CD4-positive, alpha-beta T cell treated with Interleukin-6 for 4 hours (primary cell): ENCODE data around the gene PUS1.
A peak's percentile ranks its signal among the peaks of the same experiment; 100 is the strongest.
"Not testable (repeated sequence)": the region's sequence is repeated elsewhere in the genome, so short reads cannot be mapped to it uniquely, and the experiment has no call there.

Experiments
- DNase-seq: peaks from one replicate; pipeline ENCODE4 v3.0.0-alpha.2; 2020; ENCODE audit warnings: mixed read lengths

The PUS1 gene

DNA sequence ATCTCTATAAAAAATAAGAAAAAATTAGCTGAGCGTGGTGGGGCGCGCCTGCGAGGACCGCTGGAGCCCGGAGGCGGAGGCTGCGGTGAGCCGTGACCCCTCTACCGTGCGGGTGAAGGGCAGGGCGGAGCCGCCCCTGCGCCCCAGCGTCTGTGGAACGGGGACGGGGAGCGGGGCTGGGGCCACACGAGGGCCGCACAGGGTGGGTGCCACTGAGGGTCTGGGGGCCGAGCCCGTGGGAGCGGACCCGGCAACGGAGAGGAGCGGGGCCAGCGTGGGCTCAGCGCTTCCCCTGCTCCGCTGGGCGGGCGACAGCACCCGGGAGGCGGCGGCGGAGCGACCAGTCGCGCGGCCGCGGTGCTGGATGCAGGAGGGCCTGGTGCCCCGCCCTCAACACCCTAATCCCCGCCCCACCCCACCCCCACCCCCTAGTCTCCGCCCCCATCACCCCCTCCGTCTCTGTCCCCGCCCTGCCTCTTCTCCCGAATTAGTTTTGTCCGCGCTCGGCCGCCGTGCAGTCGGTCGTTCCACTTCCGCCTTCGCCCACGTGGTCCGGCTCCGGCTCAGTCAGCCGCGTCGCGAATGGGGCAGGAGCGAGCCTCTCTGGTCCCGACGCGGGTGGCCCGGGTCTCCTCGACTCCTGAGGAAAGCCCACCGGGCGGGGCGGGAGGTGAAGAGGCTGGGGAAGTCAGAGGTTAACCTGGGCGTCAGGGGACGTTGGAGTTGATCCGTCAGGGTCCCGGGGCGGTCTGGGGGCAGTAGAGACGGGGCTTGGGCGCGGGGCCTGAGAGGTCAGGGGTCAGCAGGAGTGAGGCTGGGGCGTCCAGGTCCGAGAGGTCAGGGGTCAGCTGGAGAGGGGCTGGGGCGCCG is at the start of gene PUS1:
PUS1 (plus strand) TSS at position 566 of the 870 bp plus-strand sequence. CDS start 447 bp downstream, outside the sequence.
- peak; percentile 94 for DNase-seq

DNA sequence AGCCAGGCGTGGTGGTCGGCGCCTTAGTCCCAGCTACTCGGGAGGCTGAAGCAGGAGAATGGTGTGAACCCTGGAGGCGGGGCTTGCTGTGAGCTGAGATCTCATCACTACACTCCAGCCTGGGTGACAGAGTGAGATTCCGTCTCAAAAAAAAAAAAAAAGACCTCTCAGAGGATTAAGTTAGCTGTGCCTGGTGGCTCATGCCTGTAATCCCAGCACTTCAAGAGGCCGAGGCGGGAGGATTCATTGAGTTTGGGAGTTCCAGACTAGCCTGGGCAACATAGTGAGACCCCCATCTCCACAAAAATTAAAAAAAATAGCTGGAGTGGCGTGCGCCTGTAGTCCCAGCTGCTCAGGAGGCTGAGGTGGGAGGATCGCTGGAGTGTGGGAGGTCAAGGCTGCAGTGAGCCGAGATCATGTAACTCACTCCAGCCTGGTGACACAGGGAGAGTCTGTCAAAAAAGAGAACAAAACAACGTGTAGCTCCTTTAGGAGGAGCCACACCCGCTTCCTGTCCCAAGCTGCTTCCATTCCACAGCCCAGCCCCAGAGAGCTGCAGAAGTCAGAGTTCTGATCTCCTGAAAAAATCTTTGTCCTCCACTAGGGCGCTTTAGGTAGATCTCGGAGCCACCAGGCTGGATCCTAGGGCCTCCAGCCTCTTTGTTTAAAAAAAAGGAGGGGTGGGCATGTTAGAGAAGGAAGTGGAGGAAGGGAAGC is 46.1 kb upstream of the PUS1 start:
- no peak for DNase-seq

DNA sequence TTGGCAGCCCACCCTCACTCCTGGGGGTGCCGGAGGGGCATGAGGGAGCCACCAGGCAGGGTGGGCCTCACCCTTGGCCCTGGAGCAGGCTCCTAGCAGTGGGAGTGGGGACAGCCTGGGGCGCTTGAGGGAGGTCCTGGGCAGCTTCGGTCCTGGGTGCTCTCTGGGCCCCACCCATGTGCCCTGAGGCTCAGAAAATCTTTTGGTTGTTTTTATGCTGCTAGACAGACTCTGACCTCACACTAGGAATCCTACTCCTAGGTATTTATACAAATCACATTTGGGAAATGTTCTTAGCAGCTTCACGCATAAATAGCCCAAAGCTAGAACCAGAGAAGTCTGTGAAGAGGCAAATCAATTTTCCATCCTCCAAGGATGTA is 45.6 kb upstream of the PUS1 start:
- no peak for DNase-seq

DNA sequence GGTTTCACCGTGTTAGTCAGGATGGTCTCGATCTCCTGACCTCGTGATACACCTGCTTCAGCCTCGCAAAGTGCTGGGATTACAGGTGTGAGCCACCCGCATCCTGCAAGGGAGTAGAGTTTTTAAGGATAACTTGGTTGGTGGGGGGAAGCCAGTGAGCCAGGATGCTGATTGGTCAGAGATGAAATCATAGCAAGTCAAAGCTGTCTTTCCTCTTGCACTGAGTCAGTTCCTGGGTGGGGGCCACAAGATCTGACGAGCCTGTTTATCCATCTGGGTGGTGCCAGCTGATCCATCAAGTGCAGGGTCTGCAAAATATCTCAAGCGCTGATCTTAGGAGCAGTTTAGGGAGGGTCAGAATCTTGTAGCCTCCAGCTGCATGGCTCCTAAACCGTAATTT is 44.0 kb upstream of the PUS1 start:
- not testable (repeated sequence) for DNase-seq

DNA sequence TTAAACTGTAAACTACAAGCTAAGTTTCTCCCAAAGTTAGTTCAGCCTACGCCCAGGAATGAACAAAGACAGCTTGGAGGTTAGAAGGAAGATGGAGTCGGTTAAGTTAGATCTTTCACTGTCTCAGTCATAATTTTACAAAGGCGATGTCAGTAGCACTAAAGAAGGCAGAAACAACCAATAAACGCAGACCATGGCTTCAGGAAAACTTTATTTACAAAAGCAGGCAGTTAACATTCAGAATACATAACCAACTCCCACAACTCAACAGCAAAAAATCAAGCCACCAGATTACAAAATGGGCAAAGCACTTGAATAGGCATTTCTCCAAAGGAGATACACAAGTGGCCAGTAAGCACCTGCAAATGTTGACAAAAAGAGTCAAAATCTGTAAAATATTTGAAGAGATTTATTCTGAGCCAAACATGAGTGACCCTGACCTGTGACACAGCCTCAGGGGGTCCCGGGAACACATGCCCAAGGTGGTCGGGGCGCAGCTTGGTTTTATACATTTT is 43.5 kb upstream of the PUS1 start:
- no peak for DNase-seq

DNA sequence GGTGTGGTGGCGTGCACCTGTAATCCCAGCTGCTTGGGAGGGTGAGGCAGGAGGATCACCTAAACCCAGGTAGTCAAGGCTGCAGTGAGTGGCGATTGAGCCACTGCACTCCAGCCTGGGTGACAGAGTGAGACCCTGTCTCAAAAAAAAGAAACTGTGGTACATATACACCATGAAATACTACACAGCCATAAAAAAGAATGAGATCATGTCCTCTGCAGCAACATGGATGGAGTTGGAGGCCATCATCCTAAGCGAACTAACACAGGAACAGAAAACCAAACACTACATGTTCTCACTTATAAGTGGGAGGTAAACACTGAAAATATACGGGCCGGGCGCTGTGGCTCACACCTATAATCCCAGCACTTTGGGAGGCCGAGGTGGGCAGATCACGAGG is 37.4 kb upstream of the PUS1 start:
- DNase-seq = not testable (repeated sequence)

DNA sequence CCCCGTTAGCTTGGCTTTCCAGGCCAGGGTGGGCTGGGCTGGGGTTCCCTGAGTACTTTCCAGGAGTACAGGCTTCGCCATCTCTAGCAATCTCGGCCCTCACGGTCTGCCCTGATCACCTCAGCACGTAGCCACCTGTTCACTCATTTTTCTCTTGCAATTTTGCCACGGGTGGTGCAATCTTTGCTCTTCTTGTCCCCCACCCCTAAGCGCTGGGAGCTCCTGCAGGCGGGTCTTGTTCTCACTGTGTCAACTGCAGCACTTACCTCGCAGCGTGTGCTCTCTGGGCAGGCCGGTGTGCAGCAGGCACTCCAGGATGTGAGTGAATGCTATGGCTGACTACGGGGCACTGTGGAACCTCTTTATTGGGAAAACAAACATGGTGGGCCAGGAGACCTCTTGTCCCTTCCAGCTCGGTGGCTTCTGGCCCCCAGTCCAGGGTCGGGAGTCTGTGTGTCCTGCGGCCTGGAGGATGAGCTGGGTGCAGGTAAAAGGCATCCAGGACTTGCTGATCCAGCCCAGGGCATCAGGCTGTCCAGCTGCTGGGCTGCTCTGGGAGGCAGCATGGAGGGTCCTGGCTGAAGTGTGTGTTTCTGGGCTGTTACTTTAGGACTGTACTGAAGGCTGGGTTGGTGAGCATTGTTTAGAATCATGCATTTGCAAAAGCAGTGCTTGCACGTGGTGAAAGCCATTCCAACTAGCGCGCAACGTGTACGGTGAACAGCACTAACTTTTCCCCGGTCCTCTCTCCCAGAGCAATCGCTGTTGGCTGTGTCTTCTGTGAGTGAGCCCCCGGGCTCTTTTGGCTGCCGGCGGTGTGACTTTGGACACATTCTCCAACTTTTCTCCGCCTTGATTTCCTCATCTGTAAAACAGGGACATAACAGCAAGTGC is 36.1 kb upstream of the PUS1 start:
- no peak for DNase-seq

DNA sequence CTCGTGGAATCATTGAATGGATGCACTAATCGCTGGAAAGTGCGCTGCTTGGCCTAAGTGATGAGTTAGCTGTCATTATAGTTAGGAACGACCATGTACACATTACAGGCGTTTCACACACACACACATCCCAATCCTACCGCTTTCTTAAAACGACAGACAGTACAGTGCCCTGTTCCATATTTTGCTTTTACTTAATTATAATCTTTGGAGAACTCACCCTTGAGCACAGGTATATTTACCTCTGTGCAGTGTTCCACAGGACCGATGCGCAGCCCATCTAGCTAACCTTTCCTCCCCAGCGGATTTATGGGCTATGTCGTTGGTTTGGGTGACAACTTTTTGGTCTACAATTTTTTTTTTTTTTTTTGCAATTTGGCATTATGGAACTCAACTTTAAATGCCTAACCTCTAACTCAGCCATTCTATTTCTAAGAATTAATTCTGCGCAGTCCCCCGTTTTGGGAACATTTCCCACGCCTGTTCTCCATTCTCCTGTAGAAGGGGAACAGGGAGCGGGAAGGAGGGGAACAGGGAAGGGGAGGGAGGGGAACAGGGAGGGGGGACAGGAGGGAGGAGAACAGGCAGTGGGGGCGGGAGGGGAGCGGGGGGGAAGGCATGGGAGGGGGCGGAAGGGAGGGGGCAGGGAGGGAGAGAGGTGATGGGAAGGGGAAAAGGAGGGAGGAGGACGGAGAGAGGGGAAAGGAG is 35.3 kb upstream of the PUS1 start:
- DNase-seq = no peak

DNA sequence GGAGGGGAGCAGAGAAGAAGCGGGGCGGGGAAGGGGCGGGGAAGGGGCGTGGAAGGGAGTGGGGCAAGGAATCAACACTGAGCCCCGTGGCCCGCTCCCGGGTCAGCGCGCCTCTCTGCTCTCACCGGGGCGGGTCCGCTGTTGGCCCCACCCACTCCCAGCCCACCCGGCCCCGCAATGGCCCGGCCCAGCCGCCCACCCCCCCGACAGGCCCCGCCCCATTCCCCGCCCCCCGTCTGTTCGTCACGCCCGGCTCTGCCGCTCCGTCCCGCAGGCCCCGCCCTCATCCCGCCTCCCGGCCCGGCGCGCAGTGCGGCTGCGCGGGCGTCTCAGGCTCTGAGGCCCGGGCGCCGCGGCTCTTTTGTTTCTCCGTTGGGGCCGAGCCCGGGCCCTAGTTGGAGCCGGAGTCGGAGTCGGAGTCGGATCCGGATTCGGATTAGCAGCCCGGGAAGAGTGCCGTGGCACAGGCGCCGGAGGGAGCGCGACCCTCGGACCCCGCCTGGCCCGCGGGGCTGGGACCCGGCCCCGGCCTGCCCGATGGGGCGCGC is 34.7 kb upstream of the PUS1 start, which contains the start of gene ULK1:
ULK1 (plus strand) TSS at position 310 of the 548 bp plus-strand sequence. CDS start 380 bp downstream, outside the sequence.
- DNase-seq = peak; percentile 95

DNA sequence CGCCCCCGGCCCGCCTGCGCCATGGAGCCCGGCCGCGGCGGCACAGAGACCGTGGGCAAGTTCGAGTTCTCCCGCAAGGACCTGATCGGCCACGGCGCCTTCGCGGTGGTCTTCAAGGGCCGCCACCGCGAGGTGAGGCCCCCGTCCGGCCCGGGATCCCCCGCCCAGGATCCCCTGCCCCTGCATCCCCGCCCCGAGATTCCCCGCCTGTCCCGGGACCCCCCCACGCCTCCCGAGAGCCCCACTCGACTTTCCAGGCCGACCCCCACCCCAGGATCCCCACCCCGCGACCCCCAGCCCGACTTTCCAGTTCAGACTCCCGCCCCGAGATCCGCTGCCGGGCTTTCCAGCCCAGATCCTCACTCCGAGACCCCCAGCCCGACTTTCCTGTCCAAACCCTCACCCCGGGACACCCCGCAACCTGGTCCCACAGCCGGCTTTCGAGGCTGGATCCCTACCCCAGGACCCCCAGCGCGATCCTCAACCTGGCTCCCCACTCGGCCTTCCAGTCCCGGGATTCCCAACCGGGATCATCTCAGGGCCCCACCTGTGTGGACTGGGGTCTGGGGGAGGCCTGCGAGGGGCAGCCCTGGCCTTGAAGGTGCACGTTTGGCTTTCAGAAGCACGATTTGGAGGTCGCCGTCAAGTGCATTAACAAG is 34.0 kb upstream of the PUS1 start:
- no peak for DNase-seq

DNA sequence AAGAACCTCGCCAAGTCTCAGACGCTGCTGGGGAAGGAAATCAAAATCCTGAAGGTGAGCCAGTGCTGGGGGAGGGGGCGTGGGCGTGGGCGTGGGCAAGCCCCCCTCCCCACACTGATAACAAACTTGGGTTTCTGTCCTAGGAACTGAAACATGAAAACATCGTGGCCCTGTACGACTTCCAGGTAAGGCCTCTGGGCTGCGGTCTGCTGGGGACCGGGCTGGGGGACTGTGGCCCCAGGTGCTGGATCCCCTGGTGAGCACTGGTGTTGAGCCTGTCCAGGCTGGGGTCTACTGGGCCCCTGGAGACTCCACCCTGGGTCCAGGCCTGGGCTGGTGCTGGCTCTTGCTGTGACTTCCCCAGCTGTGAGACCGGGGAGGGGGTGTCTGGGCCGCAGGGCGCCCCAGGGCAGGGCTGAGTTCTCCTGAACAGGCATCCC is 33.4 kb upstream of the PUS1 start:
- DNase-seq = peak; percentile 38

DNA sequence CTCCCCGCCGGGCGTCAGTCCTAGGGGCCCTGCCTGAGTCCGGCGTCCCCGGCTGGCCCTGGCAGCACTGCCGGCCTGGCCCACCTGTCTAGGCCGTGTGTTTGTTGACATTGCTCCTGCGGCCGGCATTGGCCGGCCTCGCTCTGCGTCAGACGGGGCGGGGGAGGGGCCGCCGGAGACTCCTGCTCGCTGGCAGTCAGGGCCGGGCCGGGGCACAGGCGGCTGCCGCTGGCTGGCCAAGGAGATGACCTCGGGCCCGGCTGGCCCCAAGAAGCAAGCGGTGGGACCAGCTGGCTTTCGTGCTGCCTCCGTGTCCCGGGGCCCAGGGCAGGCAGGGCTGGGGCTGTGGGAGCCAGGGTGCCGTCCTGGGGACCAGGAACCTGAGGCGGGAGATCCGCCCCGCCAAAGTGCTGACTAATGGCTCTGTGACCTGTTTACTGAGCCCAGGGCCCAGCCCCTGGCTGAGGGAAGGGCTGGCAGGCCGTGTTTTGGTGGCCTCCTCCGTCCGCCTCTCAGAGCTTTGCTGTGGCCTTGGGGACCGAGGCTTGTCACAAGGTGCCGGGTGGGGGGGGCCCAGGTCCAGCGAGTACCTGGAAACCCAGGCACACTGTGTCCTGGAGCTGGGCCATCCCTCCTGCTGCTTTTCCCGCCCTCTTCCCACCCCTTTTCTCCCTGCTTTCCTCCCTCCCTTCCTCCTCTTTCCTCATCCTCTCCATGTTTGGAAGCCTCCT is 32.8 kb upstream of the PUS1 start:
- DNase-seq = peak; percentile 71

DNA sequence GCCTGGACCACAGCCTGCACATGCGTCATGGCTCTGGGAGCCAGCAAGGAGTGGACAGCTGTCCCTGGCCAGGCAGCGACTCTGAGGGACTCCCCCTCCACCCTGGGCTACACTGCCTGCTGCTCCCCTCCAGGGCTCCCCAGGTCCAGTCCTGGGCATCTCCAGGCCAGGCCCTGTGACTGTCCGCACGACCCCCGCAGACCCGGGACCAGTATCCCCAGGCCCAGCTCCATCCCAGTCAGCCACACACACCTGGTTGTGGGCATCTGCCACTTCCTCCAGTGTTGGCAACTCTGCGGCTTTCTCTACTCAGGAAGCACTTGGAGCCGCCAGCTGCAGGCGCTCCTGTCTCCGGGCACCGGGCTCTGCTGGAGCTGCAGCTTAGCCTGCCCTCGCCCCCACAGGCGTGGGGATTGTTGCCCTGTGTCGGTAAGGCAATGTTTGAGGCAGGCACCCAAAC is 32.2 kb upstream of the PUS1 start:
- no peak for DNase-seq

DNA sequence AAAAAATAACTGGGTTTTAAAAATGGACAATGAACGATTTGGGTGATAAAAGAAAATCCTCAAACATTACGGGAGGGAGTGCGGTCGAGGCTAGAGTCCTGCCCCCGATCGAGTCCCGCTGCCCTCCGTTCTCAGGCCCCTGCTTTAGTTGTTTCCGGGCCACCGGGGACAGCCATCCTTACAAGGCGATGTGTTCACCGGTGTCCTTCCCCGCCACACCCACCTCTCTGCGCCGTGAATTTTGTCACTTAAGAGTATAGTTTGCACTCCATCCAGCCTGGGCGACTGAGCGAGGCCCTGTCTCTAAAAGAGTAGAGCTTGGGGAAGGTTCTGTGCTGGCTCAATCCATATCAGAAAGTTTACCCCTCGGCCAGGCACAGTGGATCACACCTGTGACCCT is 31.8 kb upstream of the PUS1 start:
- DNase-seq = no peak

DNA sequence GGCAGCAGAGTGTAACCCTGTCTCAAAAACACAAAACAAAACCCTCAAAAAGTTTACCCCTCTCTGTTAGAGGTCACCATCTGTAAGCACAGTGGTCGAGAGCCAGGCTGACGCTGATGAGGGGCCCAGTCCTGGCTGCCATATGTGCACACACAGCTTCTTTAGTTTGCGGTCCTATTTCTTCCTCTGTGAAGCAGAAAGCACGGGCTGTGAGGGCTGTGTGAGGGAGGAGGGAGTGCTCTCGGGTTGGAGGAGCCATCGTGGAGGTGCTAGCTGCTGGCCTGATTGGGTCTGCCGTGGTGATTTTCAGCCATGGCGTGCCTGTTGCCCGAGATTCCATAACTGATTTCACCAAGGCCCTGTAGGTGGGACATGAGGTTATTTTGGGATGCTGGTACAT is 31.2 kb upstream of the PUS1 start:
- no peak for DNase-seq

DNA sequence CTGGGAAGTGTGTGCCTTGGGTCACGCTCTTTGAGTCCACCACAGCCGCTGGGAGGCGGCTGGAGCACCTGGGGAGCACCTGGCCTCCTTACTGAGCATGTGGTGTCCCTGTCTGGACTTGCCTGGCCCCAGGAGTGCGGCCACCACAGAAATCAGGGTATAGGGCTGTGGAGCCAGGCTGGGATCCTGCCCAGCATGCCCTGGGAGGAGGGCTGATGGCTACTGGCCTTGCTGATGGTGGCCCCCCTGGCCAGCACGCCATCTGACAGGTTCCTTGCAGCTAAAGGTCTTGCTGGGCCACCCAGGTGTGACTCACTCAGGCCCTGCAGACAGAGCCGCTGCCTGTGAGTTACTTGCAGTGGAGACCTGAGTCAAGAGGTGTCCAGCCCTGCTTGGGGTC is 28.7 kb upstream of the PUS1 start:
- DNase-seq = no peak

DNA sequence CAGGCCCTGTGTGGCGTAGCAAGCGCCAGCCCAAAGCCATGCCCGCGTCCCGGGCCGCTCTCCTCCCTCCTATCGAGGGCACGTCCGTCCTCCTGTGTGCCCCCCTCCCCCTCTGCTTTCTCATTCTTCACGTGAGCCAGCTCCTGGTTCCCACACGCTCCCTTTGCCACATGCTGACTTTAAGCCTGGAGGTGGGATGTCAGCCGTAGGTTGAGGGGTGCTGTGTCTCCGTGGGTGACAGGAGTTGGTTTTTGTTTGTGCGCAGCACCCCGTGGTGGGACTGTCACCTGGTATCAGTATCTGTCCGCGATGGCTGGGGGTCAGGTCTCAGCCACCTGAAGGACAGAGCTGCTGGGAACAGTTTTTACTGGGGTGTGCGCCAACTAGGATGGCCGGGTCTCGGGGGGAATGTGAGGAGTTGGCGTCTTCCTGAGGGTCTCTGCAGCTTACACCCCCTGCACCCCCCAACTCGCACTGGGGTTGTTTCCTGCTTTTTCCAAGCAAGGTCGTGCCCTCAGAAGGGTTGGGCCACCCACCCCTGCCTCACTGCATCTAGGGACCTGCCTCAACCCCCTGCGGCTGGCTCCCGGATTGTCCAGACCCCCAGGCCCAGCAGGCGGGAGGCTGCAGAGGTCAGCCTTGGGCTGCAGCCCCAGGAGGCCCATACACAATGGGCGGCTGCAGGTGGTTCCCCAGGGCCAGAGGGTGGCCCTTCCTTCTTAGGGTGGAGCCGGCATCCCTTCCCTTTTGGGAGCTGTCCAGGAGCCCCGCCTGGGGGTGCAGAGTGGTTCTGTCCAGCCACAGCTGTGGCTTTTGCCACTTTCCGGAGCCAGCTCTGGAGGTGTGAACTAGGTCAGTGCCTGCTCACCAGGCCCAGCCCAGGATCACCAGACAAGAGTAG is 27.4 kb upstream of the PUS1 start:
- no peak for DNase-seq

DNA sequence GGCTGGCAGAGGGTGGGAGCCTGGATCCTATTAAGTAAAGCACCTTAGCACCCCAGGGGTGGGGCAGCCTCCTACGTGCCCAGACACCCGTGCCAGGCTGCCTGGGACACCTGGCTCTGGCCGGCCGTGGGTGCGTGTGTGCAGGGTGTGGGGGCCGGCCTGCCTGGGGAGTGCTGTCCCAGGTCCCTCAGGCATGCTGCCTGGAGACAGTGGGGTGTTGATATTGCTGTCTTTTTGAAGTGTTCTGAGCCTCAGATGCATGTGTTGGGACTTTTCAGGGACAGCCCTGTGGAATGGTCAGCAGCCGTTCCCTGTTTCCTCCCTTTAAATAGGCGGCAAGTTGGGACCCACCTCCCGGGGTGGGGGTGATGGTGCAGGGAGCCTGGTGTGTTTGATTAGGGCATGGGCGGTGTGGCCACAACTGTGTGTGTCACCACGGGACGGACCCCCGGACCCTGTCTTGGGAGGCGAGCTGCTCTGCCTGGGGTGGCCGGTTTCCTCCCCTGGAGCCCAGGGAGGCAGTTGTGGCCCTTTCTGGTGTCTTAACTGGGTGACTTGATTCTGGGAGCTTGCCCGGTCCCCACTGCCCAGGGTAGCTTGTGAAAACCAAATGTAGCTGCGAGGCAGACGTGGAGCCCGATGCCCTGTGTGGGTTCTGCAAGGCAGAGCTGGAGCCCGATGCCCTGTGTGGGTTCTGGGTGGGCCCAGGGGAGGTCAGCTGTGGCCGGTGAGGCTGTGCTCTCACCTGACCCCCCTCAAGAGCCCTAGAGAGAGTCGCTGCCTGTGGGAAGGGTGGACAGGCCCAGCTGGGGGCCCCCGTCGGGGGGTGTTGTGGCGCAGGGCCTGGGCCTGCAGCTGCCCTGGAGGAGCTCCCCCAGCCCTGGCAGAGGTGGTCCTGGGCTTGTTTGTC is 26.5 kb upstream of the PUS1 start:
- DNase-seq = no peak
